Fibroblast of pulmonary artery (primary cell): ENCODE measurements around the gene ITPRIPL2.

ENCODE experiments used
- DNase-seq: peaks from one replicate; pipeline ENCODE4 v3.0.0-alpha.2; 2010; ENCODE audit warnings: low read depth
- H3K4me3 ChIP-seq: replicated peaks from 2 replicates; pipeline ENCODE4 v1.5.1; 2011; ENCODE audit warnings: low read depth, mild to moderate bottlenecking, control low read depth, low read length, moderate library complexity
- CTCF ChIP-seq: IDR thresholded peaks from 2 replicates; pipeline ENCODE4 v1.5.1; 2011; ENCODE audit warnings: mild to moderate bottlenecking, control low read depth, low read length, inconsistent platforms; ENCODE audit errors: missing control alignments

The ITPRIPL2 gene

GRCh38 chr16:19168371-19169081 is 54.8 kb downstream of the ITPRIPL2 start:
- peak overlapping the region; percentile 36 for H3K4me3 ChIP-seq
- DNase-seq, result no peak

GRCh38 chr16:19169082-19169639 is 55.4 kb downstream of the ITPRIPL2 start:
- no peak for TF ChIP-seq CTCF
- H3K4me3 ChIP-seq, result no peak overlapping the region
- DNase-seq, result no peak

More at GRCh38 chr16:19168371-19169081, 54.8 kb downstream of the ITPRIPL2 start:
- no peak for TF ChIP-seq CTCF

GRCh38 chr16:19170043-19170655 is 56.4 kb downstream of the ITPRIPL2 start:
- DNase-seq, result no peak
- TF ChIP-seq CTCF, result no peak
- H3K4me3 ChIP-seq, result no peak overlapping the region
